ENCODE measurements around the gene PTCD1. TPM values are rescaled to one million over a fixed set of nuclear protein-coding genes. Genes with fewer than 3 reads are reported as not detected.

Gene PTCD1
- total and polyA plus RNA-seq, 2 of the 8 experiments (the other 6 are each of a cell fraction or from before 2014, with no cell fraction given): 7.5 to 7.6 TPM

Other genes with a start within 250 kb of the PTCD1 start
- not detected in 2 replicates for gene KPNA7, start 230.7 kb downstream of the PTCD1 start, total RNA-seq (2021; fragmentation: NEBNext Ultra II Directional; extraction: Animal tissue kit (Norgen Biotek cat#: 25700))
- not detected in 2 replicates for gene KPNA7, start 230.7 kb downstream of the PTCD1 start, polyA plus RNA-seq (2011; rRNA removed)
- gene MYH16, start 166.0 kb downstream of the PTCD1 start, total RNA-seq (2021; fragmentation: NEBNext Ultra II Directional; extraction: Animal tissue kit (Norgen Biotek cat#: 25700)): not detected in 2 replicates
- not detected in 2 replicates for gene MYH16, start 166.0 kb downstream of the PTCD1 start, polyA plus RNA-seq (2011; rRNA removed)
- 147 and 155 TPM in 2 replicates for gene ARPC1A, start 112.9 kb downstream of the PTCD1 start, total RNA-seq (2021; fragmentation: NEBNext Ultra II Directional; extraction: Animal tissue kit (Norgen Biotek cat#: 25700))
- gene ARPC1A, start 112.9 kb downstream of the PTCD1 start, polyA plus RNA-seq (2011; rRNA removed): 123 and 140 TPM in 2 replicates
- gene ARPC1B, start 64.1 kb downstream of the PTCD1 start, total RNA-seq (2021; fragmentation: NEBNext Ultra II Directional; extraction: Animal tissue kit (Norgen Biotek cat#: 25700)): 61.8 and 64.5 TPM in 2 replicates
- gene ARPC1B, start 64.1 kb downstream of the PTCD1 start, polyA plus RNA-seq (2011; rRNA removed): 115 and 165 TPM in 2 replicates
- gene PDAP1, start 30.2 kb downstream of the PTCD1 start, total RNA-seq (2021; fragmentation: NEBNext Ultra II Directional; extraction: Animal tissue kit (Norgen Biotek cat#: 25700)): 169 and 174 TPM in 2 replicates
- gene PDAP1, start 30.2 kb downstream of the PTCD1 start, polyA plus RNA-seq (2011; rRNA removed): 26.6 and 37.1 TPM in 2 replicates
- gene BUD31, start 29.8 kb downstream of the PTCD1 start, total RNA-seq (2021; fragmentation: NEBNext Ultra II Directional; extraction: Animal tissue kit (Norgen Biotek cat#: 25700)): 114 and 121 TPM in 2 replicates
- 46.7 and 72.0 TPM in 2 replicates for gene BUD31, start 29.8 kb downstream of the PTCD1 start, polyA plus RNA-seq (2011; rRNA removed)
- gene CPSF4, start 145 bp upstream of the PTCD1 start, total RNA-seq (2021; fragmentation: NEBNext Ultra II Directional; extraction: Animal tissue kit (Norgen Biotek cat#: 25700)): 74.8 and 77.5 TPM in 2 replicates
- gene CPSF4, start 145 bp upstream of the PTCD1 start, polyA plus RNA-seq (2011; rRNA removed): 103 and 156 TPM in 2 replicates
- 506 and 539 TPM in 2 replicates for gene ATP5MF, start 27.4 kb upstream of the PTCD1 start, total RNA-seq (2021; fragmentation: NEBNext Ultra II Directional; extraction: Animal tissue kit (Norgen Biotek cat#: 25700))
- gene ATP5MF, start 27.4 kb upstream of the PTCD1 start, polyA plus RNA-seq (2011; rRNA removed): 2,240 and 4,362 TPM in 2 replicates
- 9.9 and 11.4 TPM in 2 replicates for gene ZNF789, start 34.1 kb upstream of the PTCD1 start, total RNA-seq (2021; fragmentation: NEBNext Ultra II Directional; extraction: Animal tissue kit (Norgen Biotek cat#: 25700))
- 9.4 and 12.5 TPM in 2 replicates for gene ZNF789, start 34.1 kb upstream of the PTCD1 start, polyA plus RNA-seq (2011; rRNA removed)
- gene ZNF394, start 61.5 kb upstream of the PTCD1 start, total RNA-seq (2021; fragmentation: NEBNext Ultra II Directional; extraction: Animal tissue kit (Norgen Biotek cat#: 25700)): 19.3 and 24.0 TPM in 2 replicates
- 6.6 and 7.6 TPM in 2 replicates for gene ZNF394, start 61.5 kb upstream of the PTCD1 start, polyA plus RNA-seq (2011; rRNA removed)
- 12.9 and 13.5 TPM in 2 replicates for gene ZKSCAN5, start 65.9 kb upstream of the PTCD1 start, total RNA-seq (2021; fragmentation: NEBNext Ultra II Directional; extraction: Animal tissue kit (Norgen Biotek cat#: 25700))
- gene ZKSCAN5, start 65.9 kb upstream of the PTCD1 start, polyA plus RNA-seq (2011; rRNA removed): 4.3 and 5.3 TPM in 2 replicates
- gene FAM200A, start 113.3 kb upstream of the PTCD1 start, total RNA-seq (2021; fragmentation: NEBNext Ultra II Directional; extraction: Animal tissue kit (Norgen Biotek cat#: 25700)): 7.5 and 7.6 TPM in 2 replicates
- 3.2 and 4.3 TPM in 2 replicates for gene FAM200A, start 113.3 kb upstream of the PTCD1 start, polyA plus RNA-seq (2011; rRNA removed)
- gene ZNF655, start 119.8 kb upstream of the PTCD1 start, total RNA-seq (2021; fragmentation: NEBNext Ultra II Directional; extraction: Animal tissue kit (Norgen Biotek cat#: 25700)): 36.7 and 37.8 TPM in 2 replicates
- 27.1 and 30.7 TPM in 2 replicates for gene ZNF655, start 119.8 kb upstream of the PTCD1 start, polyA plus RNA-seq (2011; rRNA removed)
- gene TMEM225B, start 159.5 kb upstream of the PTCD1 start, total RNA-seq (2021; fragmentation: NEBNext Ultra II Directional; extraction: Animal tissue kit (Norgen Biotek cat#: 25700)): not detected in 2 replicates
- gene TMEM225B, start 159.5 kb upstream of the PTCD1 start, polyA plus RNA-seq (2011; rRNA removed): 0.63 and 0.68 TPM in 2 replicates
- gene ZSCAN25, start 178.1 kb upstream of the PTCD1 start, total RNA-seq (2021; fragmentation: NEBNext Ultra II Directional; extraction: Animal tissue kit (Norgen Biotek cat#: 25700)): 16.5 and 18.6 TPM in 2 replicates
- 10.1 and 12.1 TPM in 2 replicates for gene ZSCAN25, start 178.1 kb upstream of the PTCD1 start, polyA plus RNA-seq (2011; rRNA removed)
- gene CYP3A5, start 241.2 kb upstream of the PTCD1 start, total RNA-seq (2021; fragmentation: NEBNext Ultra II Directional; extraction: Animal tissue kit (Norgen Biotek cat#: 25700)): not detected in 2 replicates
- gene CYP3A5, start 241.2 kb upstream of the PTCD1 start, polyA plus RNA-seq (2011; rRNA removed): 0.06 TPM in 1 of 2 replicates, not detected in the other